Stimulated activated CD4-positive, alpha-beta T cell treated with anti-CD3 and anti-CD28 coated beads, Interleukin-1b, Interleukin-23, amount 100 ng/mL, for 24 hours (primary cell): ENCODE results near the gene MTMR8.
"Not testable (repeated sequence)": the region's sequence is repeated elsewhere in the genome, so short reads cannot be mapped to it uniquely, and the experiment has no call there.

Experiments
- DNase-seq, 4 experiments: peaks; one replicate each; pipeline ENCODE4 v3.0.0-alpha.2; 2020; ENCODE audit warnings: low read depth in 4 of 4, low spot score in 1 of 4

The MTMR8 gene

GRCh38 chrX:64394874-64395567 lies at the start of gene MTMR8:
MTMR8 (minus strand) TSS chrX:64395452; CDS start chrX:64395363, 89 bp downstream.
- peak; percentile 46 to 64 (median 54) for DNase-seq

DNA sequence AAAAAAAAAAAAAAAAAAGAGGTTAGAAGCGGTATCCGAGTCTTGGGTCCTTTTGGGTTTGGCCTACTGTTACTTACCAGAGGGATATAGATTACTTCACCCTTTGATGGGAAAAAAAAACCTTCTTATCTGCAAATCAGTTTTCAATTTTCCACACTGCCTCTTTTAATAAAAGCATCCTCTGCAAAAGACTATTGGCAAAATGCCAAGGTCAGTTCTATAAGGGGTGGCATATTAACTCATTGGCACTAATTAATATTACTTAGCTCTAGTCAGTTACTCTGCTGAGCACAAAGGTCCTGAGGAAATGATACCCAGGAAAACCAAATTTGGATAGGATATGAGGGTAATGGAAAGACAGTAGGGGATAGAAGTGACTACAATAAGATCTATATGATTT lies 44.3 kb upstream of the MTMR8 start:
- DNase-seq: no peak

GRCh38 chrX:64437665-64438064 lies 42.4 kb upstream of the MTMR8 start:
- no peak for DNase-seq

- no peak for DNase-seq
Observed at GRCh38 chrX:64437218-64437617, 42.0 kb upstream of the MTMR8 start.

DNA sequence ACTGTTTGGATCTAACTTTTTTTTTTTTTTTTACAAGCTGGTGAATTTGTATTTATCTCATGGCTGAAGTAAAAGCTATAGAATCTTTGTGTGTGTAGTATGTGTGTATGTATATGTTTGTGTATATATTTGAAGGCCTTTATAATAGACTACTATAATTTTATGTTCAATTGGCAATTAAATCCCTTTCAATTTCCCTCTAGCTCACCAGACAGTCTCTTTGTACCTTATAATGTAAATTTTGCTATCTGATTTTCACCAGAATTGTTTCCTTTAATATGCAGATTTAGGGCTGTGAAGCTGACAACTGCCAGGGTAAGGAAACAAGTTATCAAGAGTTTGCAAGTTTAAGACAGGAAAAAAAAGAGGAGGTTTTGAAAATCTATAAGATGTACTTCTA lies 33.1 kb upstream of the MTMR8 start:
- DNase-seq: no peak

DNA sequence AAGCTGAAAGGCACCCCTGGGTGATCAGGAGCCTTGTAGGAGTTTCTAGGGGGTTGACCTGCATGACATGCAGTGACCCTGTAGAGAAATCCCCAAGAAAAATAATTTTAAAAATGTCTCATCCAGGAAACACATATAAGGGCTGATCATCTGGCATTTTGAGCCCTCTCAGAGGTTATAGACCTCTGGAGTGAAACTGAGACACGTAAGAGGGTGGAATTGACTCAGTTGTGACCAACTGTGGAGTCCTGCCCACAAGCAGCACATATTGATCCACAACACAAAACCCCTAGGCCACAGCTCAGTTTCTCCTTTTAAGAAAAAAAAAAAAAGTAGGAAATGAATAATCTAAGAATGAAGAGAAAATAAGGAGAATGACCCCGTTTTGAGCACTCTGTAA lies 32.5 kb upstream of the MTMR8 start:
- no peak for DNase-seq

DNA sequence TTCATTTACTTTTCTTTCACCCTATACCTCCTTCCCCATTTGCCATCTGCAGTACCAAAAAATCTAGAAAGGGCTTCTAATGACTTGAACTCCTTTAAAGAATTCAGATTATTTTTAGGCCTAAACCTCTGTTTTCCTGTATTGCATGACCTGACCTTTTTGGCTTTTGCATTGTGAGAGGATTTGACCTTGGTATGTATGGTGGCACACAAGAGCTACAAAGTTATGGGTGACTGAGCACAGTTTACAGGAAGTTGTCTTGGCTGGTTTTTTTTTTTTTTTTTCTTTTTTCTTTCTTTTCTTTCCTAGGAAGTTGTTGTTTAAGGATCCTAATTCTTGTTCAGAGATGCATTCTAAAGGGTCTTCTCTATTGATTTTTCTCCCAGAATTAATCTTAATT lies 32.0 kb upstream of the MTMR8 start:
- DNase-seq: no peak

- DNase-seq: not testable (repeated sequence)
Observed at GRCh38 chrX:64409730-64410129, 14.5 kb upstream of the MTMR8 start.

- no peak for DNase-seq
Observed at GRCh38 chrX:64398088-64398487, 2.8 kb upstream of the MTMR8 start.

DNA sequence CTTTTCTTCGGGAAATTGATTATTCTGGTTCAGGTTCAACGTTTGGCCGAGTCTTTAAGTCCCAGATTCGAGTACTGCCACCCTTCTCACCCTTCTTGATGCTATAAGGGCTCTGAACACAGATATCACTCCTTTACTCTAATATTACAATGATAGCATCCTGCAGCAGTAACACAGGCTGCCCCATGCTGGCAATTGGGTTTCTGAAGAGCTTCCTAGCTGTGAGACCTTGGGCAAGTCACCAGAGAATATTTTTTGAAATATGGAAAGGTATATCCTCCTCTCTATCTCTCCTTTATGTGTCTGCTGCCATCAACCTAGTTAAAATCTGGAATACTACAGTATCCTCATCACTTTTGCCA lies 297 bp upstream of the MTMR8 start:
- no peak for DNase-seq

- no peak for DNase-seq
Observed at GRCh38 chrX:64394059-64394873, 986 bp downstream of the MTMR8 start.

DNA sequence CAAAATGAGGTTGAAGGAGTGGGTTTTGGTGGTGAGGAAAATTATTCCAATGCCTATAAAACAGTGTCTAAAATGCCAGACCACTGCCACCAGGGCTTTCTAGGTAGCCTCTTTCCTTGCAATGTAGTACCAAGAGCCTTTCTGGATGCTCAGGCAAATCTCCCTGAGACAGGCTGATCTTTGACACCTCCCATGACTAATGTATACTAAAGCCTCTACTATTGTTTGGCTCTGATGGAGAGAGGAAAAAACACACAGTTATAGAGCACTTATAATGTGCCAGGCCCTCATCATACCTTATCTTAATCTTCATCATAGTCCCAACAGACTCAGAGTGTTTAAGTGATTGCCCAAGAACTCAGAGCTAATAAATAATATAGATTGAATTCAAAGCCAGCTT lies 5.8 kb downstream of the MTMR8 start:
- no peak for DNase-seq

GRCh38 chrX:64380789-64381188 lies 14.5 kb downstream of the MTMR8 start:
- not testable (repeated sequence) for DNase-seq

- DNase-seq: no peak
Observed at GRCh38 chrX:64379924-64380323, 15.3 kb downstream of the MTMR8 start.

GRCh38 chrX:64377753-64378152 lies 17.5 kb downstream of the MTMR8 start:
- DNase-seq: no peak

GRCh38 chrX:64352081-64352480 lies 43.2 kb downstream of the MTMR8 start:
- no peak for DNase-seq

- no peak for DNase-seq
Observed at GRCh38 chrX:64350521-64350920, 44.7 kb downstream of the MTMR8 start.

GRCh38 chrX:64350047-64350446 lies 45.2 kb downstream of the MTMR8 start:
- DNase-seq: no peak

DNA sequence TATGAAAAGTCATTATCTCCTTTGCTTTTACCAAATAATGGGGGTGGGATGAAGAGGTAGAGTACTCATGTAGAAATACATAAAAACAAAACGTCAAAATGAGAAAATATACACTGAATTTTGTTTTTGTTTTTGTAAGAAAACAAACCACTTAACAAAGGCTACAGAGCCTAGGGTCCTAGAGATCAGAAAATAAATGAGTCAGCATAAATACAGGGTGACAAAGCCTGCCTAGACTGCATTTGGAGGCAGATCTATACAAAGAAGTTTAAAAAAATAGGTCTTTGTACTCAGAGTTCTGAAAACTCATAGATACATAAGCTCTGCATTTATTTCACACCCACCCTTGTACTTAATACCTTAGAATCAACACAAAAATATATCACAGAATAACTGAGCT lies 52.4 kb downstream of the MTMR8 start:
- no peak for DNase-seq

- no peak for DNase-seq
Observed at GRCh38 chrX:64338296-64338695, 57.0 kb downstream of the MTMR8 start.

DNA sequence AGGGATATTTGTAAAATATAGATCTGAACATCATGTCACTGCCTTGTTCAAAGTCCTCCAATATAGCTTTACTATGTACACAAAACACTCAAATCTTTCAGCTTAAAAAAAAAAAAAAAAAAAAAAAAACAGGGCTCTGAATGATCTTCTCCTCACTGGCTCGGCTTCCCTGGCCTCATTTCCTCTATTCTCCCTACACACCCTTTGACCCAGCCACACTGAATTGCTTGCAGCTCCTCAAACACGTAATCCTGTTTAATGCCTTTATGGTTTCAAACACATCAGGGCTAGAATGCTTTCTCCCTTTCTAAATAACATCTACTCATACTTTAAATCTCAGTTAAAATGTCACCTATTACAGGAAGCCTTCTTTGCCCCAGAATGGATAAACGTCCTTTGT lies 60.8 kb downstream of the MTMR8 start:
- no peak for DNase-seq

DNA sequence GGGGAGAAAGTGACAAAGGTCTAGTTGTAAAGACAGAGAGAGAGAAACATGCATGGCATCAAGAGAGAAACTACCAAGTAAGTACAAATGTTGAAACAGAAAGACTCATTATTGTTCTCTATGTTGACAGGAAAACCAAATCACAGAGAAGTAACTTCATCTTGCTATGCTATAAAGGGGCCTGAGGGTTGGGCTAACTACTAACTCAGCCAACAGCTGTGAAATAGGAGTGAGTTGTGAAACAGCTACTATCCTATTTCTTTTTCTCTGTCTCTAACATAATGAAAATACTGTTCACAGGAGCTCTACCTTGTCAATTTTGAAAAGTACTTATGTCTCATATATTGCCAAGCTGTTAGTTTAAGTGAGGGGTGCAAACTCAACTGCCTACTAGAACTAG lies 65.0 kb downstream of the MTMR8 start:
- DNase-seq: no peak

DNA sequence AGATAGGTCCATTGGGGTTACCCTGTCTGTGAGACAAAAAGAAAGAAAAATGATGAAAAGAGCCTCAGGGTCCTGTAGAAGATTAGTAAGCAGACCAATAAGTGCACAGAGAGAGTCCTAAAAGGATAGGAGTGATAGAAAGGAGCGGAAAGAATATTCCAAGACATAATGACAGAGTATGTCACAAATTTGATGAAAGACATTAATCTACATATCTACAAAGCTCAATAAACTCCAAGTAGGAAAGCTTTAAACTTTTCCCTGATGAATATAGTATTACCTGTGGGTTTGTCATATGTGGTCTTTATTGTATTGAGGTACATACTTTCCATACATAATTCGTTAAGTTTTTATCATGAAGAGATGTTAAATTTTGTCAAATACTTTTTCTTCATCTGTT lies 73.7 kb downstream of the MTMR8 start:
- no peak for DNase-seq
